Jurkat, Clone E6-1 (cell line): ENCODE data around the gene TNNI3K.

Source experiments
- DNase-seq: peaks from one replicate; pipeline ENCODE4 v3.0.0-alpha.2; 2011; ENCODE audit warnings: low read depth, low spot score
- H3K4me3 ChIP-seq: 2 replicates; pipeline ENCODE4 v1.5.1; 2011; ENCODE audit warnings: mild to moderate bottlenecking, low read length, control low read depth, moderate library complexity

The TNNI3K gene

GRCh38 chr1:74271503-74271902 lies 36.3 kb downstream of the TNNI3K start:
- no peak overlapping the region for H3K4me3 ChIP-seq
- no peak for DNase-seq

GRCh38 chr1:74280642-74281396 lies 45.6 kb downstream of the TNNI3K start:
- no peak for DNase-seq
- no peak overlapping the region for H3K4me3 ChIP-seq

- no peak for DNase-seq
- no peak overlapping the region for H3K4me3 ChIP-seq
These were observed 51.2 kb downstream of the TNNI3K start for GRCh38 chr1:74286414-74286813.

GRCh38 chr1:74314438-74314837 lies 79.3 kb downstream of the TNNI3K start:
- DNase-seq, result no peak
- no peak overlapping the region for H3K4me3 ChIP-seq

- H3K4me3 ChIP-seq, result no peak overlapping the region
- DNase-seq, result no peak
These were observed 81.1 kb downstream of the TNNI3K start for GRCh38 chr1:74316302-74316701.

- DNase-seq, result no peak
- H3K4me3 ChIP-seq, result no peak overlapping the region
These were observed 82.5 kb downstream of the TNNI3K start for GRCh38 chr1:74317663-74318062.

- DNase-seq, result no peak
- H3K4me3 ChIP-seq, result no peak overlapping the region
These were observed 88.8 kb downstream of the TNNI3K start for GRCh38 chr1:74323937-74324473.

- H3K4me3 ChIP-seq, result no peak overlapping the region
- no peak for DNase-seq
These were observed 89.7 kb downstream of the TNNI3K start for GRCh38 chr1:74324684-74325448.

- no peak overlapping the region for H3K4me3 ChIP-seq
- DNase-seq, result no peak
These were observed 93.7 kb downstream of the TNNI3K start for GRCh38 chr1:74328851-74329250.

GRCh38 chr1:74333244-74333643 lies 98.1 kb downstream of the TNNI3K start:
- no peak overlapping the region for H3K4me3 ChIP-seq
- no peak for DNase-seq

- H3K4me3 ChIP-seq, result no peak overlapping the region
- no peak for DNase-seq
These were observed 99.0 kb downstream of the TNNI3K start for GRCh38 chr1:74334147-74334546.

- no peak overlapping the region for H3K4me3 ChIP-seq
- DNase-seq, result no peak
These were observed 105.5 kb downstream of the TNNI3K start for GRCh38 chr1:74340656-74341055.

- H3K4me3 ChIP-seq, result no peak overlapping the region
- no peak for DNase-seq
These were observed 106.6 kb downstream of the TNNI3K start for GRCh38 chr1:74341702-74342339.

- no peak for DNase-seq
- no peak overlapping the region for H3K4me3 ChIP-seq
These were observed 108.0 kb downstream of the TNNI3K start for GRCh38 chr1:74343216-74343615.

- DNase-seq, result no peak
- H3K4me3 ChIP-seq, result no peak overlapping the region
These were observed 109.2 kb downstream of the TNNI3K start for GRCh38 chr1:74344387-74344786.

GRCh38 chr1:74356493-74356892 lies 121.3 kb downstream of the TNNI3K start:
- no peak overlapping the region for H3K4me3 ChIP-seq
- DNase-seq, result no peak

- no peak for DNase-seq
- H3K4me3 ChIP-seq, result no peak overlapping the region
These were observed 122.0 kb downstream of the TNNI3K start for GRCh38 chr1:74357150-74357549.

GRCh38 chr1:74357756-74358155 lies 122.6 kb downstream of the TNNI3K start:
- DNase-seq, result no peak
- H3K4me3 ChIP-seq, result no peak overlapping the region

GRCh38 chr1:74362691-74363090 lies 127.5 kb downstream of the TNNI3K start:
- no peak for DNase-seq
- H3K4me3 ChIP-seq, result no peak overlapping the region

GRCh38 chr1:74363220-74363619 lies 128.0 kb downstream of the TNNI3K start:
- no peak for DNase-seq
- H3K4me3 ChIP-seq, result no peak overlapping the region
